Vagina (tissue), 2 donors: ENCODE results near the gene SYT13.

Source experiments
- POLR2A ChIP-seq, 2 donors: fragments of 450-650 bp; IDR thresholded peaks; one replicate each; pipeline ENCODE4 v1.6.1; 2017; ENCODE audit warnings: antibody characterized with exemption in 2 of 2, mild to moderate bottlenecking in 2 of 2, moderate library complexity in 2 of 2
- POLR2AphosphoS5 ChIP-seq, 2 donors: sonication (generic); formaldehyde crosslinking; IDR thresholded peaks; one replicate each; pipeline ENCODE4 v1.9.0; 2017; ENCODE audit warnings: antibody characterized with exemption in 2 of 2, mild to moderate bottlenecking in 2 of 2, low read depth in 1 of 2; ENCODE audit not compliant: insufficient read depth in 1 of 2
- TF ChIP-seq, protein P1 (sequence below), 3 experiments: fragments of 450-650 bp in 2 of 3; fragments of 200-600 bp in 1 of 3; sonication (generic) in 1 of 3; IDR thresholded peaks; one replicate each; pipeline ENCODE4 v1.5.1; 2017 to 2019; ENCODE audit warnings: antibody characterized with exemption in 3 of 3, mild to moderate bottlenecking in 2 of 3, moderate library complexity in 2 of 3

DNA sequence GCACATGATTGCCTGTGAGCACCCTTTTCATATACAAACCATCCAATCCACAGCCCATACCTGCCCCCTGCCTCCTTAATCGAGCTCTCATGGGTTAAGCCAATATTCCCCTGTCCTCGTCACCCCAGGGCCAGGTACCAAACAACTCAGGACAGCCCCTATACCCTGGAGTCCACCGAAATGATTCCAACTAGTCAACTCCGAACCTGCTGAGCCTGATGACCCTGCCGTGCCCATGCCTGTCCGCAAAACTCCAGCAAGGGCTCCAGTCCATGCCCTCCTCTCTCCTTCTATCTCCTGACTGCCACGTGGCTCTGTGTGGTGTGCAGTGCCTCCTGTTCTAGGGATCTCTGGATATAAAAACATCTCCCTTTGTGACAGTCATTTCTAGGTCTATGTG is 35.5 kb upstream of the SYT13 start:
- TF ChIP-seq, protein P1, sequence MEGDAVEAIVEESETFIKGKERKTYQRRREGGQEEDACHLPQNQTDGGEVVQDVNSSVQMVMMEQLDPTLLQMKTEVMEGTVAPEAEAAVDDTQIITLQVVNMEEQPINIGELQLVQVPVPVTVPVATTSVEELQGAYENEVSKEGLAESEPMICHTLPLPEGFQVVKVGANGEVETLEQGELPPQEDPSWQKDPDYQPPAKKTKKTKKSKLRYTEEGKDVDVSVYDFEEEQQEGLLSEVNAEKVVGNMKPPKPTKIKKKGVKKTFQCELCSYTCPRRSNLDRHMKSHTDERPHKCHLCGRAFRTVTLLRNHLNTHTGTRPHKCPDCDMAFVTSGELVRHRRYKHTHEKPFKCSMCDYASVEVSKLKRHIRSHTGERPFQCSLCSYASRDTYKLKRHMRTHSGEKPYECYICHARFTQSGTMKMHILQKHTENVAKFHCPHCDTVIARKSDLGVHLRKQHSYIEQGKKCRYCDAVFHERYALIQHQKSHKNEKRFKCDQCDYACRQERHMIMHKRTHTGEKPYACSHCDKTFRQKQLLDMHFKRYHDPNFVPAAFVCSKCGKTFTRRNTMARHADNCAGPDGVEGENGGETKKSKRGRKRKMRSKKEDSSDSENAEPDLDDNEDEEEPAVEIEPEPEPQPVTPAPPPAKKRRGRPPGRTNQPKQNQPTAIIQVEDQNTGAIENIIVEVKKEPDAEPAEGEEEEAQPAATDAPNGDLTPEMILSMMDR (IDR thresholded peaks at IDR 0.05): no peak
- TF ChIP-seq POLR2AphosphoS5 (IDR thresholded peaks at IDR 0.05; ENCODE audit: insufficient read depth in 1 of 2, low read depth in 1 of 2) (no peak), POLR2A (IDR thresholded peaks at IDR 0.05) (no peak)
